KOPT-K1 (cell line): ENCODE results near the gene PTK6.

Experiments
- H3K27ac ChIP-seq: fragments of 200-600 bp; sonication (generic); 2 replicates; pipeline ENCODE4 v1.5.1; 2016; ENCODE audit warnings: antibody characterized with exemption, mild to moderate bottlenecking, low read depth, low read length; ENCODE audit not compliant: poor library complexity, severe bottlenecking
- H3K36me3 ChIP-seq: fragments of 200-600 bp; sonication (generic); 2 replicates; pipeline ENCODE4 v1.5.1; 2017; ENCODE audit warnings: antibody characterized with exemption, mild to moderate bottlenecking, low read length, moderate library complexity; ENCODE audit not compliant: insufficient read depth
- H3K9me3 ChIP-seq: fragments of 200-600 bp; sonication (generic); 2 replicates; pipeline ENCODE4 v1.5.1; 2017; ENCODE audit warnings: antibody characterized with exemption, low read length, mild to moderate bottlenecking; ENCODE audit not compliant: insufficient read depth, poor library complexity, severe bottlenecking

PTK6 gene

DNA sequence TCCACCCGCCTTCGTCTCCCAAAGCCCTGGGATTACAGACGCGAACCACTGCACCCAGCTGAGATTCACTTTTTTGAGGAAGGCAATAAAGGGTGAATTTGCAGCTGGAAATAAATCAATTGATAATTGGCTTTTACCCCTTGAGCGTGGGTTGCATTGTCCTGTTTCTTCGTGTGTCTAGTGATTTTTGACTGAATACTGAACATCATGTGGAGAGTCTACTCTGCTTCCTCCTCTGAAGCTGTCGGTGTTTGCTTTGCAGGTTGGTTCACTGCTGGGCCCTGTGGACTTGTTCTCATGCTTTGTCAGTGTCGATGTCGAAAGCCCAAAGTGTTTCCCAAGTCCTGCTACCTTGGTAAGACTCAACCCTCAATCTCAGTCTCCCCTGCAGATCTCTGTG, 32.5 kb downstream of the PTK6 start:
- Histone ChIP-seq H3K36me3 (no peaks in the 10 kb centered on the region), H3K9me3 (peaks cover 17% of the 10 kb centered on the region), H3K27ac (no peak overlapping the region)

DNA sequence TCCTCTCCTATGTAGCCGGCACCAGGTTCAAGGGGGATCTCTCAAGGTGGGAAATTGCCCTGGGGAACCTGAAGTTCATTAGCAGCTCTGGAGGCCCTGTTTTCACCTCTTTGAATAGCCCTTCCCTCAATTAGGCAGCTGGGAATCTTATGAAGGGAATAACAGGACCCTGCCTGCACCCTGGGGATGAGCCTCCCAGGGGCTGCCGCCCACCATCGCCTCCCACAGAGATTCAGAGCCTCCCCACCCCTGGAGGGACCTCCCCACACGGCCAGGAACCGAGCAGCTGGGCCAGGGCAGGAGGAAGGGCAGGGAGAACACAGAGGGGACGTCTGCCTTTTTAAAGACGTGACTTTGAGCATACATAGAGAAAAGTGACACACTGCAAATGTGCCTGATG, 33.7 kb downstream of the PTK6 start:
- Histone ChIP-seq H3K36me3 (no peaks in the 10 kb centered on the region), H3K9me3 (peaks cover 17% of the 10 kb centered on the region), H3K27ac (no peak overlapping the region)

DNA sequence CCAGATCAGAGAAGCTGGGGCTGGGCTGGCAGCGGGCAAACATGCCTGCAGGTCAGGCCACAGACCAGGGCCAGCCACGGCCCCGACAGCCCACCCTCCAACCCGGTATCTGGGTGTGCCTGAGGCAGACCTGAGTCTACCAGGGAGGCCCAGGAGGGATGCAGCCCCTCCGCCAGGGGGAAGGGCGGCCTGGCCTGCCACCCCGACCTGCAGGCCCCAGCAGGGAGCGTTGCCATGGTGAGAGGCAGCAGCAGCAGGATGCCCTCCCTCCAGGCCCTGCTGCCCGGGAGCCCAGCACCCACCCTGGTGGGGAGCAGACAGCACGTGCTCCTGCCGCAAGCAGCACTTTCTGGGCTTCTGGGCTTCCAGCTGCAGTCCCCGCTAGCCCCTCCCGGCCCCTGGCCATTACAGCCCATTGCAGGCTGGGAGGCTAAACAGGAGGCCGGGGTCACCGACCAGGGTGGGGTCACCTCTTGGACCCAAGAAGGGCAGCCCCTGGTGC, 34.5 kb downstream of the PTK6 start:
- Histone ChIP-seq H3K9me3 (peaks cover 17% of the 10 kb centered on the region), H3K36me3 (no peaks in the 10 kb centered on the region), H3K27ac (no peak overlapping the region)

DNA sequence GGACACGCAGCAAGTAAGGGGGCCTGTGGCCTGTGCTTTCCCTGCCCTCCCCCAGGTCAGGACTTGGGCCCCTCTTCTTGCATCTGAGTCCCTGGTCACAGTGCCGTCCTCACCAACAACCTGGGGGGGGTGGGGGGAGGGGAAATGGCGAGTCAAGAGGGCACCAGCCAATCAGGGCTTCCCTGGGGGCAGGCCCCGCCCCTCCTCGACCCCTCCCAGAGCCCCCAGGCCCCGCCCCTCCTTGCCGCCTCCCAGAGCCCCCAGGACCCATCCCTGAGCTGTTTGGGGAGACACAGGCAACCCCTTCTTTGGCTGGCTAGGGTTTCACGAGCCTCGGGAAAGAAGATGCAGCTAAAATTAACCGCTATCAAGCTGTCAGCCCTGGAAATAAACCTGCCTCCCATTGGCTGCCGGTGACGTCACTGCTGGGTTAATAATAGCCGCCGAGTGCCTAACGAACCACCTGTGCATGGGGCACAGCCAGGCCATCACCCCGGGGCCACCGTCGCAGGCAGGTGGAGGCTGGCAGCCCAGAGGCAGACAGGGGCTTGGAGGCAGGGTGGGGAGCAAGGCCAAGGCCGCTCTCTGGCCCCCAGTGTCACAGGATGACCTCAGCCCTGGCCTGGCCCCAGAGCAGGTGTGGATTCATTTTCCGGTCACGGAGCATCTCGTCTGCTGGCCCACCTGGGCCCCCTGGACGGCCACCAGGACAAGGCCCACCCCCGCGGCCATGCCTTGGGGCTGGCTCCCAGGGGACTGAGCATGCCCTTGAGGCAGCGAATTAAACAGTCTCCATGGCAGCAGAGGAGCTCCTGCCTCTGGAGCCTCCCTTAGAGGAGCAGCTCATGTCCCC, 35.1 kb downstream of the PTK6 start:
- no peaks in the 10 kb centered on the region for H3K36me3 ChIP-seq
- H3K9me3 ChIP-seq: peaks cover 17% of the 10 kb centered on the region
- H3K27ac ChIP-seq: no peak overlapping the region

DNA sequence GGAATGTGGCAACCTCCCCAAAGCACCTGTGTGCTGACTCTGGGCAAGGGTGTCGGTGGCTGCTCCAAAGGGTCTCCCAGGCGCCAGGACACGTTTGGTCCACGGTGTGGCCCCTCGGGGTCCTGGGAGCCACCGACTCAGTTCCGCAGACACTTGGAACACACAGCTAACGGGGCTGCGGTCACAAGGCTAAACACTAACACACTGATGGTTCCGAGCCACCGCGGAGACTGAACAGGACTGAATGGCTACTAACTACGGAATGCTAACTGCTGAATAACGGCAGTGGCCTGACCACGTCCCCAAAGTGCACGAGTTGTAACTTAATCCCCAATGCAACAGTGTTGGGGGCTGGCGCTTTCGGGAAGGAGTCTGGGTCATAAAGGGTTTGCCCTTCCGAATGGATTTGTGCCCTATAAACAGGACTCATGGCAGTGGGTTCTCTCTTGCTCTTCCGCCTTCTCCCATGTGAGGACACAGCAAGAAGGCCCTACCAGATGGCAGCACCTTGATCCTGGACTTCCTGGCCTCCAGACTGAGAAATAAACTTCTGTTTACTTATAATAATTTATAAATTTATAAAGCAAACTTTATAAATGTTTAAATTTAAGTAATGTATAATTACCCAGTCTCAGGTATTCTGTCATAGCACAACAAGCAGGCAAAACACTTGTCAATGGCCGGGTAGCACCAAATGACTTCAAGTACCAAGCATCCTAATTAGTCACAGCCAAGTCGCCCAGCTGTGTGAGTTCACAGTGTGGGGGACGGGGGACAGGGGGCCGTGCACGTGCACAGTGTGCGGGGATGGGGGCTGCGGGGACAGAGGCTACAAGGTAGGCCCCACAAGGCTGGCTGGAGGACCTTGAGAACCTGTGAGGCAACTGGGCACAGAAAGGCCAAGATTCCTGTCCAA, 36.0 kb downstream of the PTK6 start:
- no peak overlapping the region for H3K27ac ChIP-seq
- H3K9me3 ChIP-seq: peaks cover 17% of the 10 kb centered on the region
- no peaks in the 10 kb centered on the region for H3K36me3 ChIP-seq

DNA sequence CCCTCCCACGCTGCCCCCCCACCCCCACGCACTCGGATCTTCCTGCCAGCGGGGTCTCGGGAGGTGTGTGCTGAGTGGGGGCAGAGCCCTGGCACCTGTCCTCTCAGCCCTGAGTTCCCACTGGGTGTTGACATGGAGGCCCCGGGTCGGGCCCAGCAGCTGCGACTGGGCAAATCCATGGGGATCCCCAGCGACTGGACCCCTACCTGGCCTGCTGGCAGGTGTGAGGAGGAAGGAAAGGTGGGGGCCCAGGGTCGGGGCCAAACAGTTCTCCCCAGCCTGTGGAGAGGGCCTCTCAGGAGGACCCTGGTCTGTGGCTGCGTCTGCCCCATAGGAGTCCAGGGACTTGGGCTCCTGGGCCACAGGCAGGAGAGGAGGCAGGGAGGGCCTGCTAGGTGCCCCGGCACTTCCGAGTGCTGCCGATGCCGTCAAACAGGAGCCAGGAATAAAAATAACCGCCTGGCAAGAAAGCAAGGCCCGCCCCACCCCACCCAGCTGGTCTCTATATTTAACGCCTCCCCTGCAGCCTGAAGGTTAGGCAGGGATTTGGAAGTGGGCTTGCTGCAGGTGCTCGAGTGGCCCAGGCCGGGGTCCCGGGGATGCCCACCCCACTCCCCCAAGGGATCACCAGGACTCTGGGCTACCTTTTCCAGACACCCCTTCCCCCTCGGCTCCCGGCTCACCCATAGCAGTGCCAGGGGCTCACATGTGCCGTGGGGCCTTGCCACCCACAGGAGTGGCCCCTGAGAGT, 36.9 kb downstream of the PTK6 start:
- no peaks in the 10 kb centered on the region for H3K36me3 ChIP-seq
- peaks cover 15% of the 10 kb centered on the region for H3K9me3 ChIP-seq
- H3K27ac ChIP-seq: no peak overlapping the region

DNA sequence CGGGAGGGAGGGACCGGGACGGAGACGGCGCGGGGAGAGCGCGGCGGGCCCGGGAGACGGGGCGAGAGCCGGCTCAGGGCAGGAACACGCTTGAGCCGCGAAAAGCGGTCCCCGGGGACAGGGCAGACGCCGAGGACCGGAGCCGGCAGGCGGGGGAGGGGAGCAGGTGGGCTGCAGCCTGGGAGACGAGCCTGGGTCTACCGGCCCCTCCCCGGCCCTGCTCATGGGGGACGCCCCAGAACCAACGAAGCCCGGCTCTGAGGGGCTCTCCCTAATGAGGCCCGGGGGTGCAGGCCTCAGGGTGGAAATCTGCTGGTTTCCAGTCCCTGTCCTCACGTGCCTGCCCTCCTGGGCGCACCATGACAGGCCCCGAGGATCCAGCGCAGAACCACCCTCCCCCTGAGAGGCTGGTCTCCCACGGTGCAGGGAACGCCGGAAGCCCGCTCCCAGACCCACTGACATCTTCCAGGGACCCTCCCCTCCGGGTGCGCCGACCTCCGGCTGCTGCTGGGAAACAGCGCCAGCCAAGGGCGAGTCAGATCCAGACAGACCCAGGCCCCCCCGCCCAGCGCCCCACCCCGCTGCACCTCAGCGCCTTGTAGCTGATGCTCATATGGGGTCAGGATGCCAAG, 37.7 kb downstream of the PTK6 start:
- Histone ChIP-seq H3K9me3 (peaks cover 6% of the 10 kb centered on the region), H3K36me3 (no peaks in the 10 kb centered on the region), H3K27ac (no peak overlapping the region)

DNA sequence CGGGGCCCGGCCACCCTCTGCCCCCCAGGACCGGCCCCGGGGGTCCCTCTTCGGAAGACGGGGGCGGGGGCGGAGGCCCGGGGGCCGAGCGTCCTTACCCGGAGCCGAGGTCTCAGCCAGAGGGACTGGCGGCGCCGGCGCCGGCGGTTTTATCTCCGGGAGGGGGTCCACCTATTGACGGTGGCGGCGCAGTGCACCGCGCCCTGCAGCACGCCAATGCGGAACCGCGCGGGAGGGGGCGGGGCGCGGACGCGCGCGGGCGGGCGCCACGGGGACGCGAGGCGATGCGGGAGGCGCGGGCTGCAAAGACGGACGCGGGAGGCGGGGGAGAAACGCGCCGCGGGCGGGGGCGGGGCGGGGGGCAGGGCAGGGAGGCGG, 38.2 kb downstream of the PTK6 start, which contains the start of gene EEF1A2:
TSS of gene EEF1A2 (minus strand) at position 124 of the 378 bp plus-strand sequence. CDS start 1,320 bp downstream, outside the sequence.
- H3K9me3 ChIP-seq: peaks cover under 1% of the 10 kb centered on the region
- no peaks in the 10 kb centered on the region for H3K36me3 ChIP-seq
- H3K27ac ChIP-seq: no peak within 1 kb of the TSS

DNA sequence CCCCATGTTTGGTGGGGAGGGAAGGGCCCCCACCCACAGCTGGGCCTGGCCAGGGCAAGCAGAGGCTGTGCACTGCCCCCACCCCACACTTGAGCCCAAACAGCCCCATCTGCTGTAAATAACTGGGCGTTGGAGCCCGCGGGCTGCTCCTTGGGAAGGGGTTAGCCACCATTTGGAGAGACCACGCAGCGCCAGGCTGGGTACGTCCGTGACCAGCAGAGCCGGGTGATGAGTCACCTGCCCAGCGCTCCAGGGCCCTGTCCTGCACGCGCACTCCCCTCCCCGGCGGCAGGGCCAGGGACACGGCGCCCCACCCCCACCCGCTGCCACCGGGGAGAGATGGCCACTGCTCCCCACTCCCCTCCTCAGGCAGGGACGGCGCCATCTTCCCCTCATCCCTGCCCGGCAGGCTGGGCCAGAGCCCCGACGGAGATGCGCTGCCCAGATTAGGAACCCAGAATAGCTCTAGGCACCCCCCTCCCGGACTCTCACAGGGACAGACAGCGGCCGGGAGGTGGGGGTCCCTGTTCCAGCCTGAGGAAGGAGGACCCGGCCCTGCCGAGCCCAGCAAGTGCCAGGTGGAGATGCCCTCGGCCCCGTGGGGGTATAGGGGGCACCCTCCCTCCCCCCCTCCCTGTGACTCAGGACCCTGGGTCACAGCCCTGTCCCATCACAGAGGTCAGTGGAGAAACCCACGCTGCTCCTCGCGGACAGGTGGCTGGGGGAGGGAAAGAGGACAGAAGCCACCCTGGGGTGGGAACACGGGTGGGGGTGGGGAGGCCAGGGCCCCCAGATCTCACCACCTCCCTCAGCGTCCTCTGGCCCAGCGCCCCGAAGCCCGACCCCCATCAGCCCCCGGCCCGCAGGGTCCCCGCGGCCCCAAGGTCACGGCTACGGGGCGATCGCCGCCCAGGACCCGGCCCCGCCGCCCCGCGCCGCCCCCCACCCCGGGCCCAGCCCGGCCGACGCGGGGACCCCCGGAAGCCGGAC, 38.9 kb downstream of the PTK6 start:
- Histone ChIP-seq H3K27ac (no peak overlapping the region), H3K36me3 (no peaks in the 10 kb centered on the region), H3K9me3 (no peaks in the 10 kb centered on the region)

DNA sequence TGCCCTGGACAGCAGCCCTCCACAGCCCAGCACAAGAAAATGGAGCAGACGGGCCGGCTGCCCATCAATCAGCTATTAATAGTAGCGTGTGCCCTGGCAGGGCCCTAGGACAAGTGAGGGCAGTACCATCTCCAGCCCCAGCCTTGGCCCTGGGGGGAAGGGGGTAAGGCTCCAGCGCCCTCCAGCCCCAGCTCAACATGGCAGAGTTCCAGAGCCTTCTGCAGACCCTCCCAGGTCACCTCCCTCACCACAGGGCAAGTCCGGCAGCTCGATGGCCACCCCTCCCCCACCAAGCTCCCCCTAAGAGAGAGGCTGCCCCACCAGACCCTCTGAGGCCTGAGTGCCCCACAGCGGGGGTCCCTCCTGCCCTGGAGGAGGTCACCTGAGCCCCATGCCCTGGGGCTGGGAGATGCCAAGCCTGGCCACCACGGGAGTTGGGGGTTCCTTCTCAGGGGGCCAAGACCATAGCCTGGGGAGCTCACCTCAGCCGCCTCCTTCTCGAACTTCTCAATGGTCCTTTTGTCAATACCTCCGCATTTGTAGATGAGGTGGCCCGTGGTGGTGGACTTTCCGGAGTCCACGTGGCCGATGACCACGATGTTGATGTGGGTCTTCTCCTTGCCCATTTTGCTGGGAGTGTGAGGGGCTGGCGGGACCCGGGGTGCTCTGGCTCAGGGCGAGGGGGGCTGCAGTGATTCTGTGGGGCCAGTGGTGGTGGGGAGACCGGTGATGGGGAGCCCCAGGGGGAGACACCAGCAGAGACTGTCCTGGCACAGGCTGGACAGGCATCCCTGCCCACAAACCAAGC, 39.8 kb downstream of the PTK6 start:
- Histone ChIP-seq H3K27ac (no peak overlapping the region), H3K36me3 (no peaks in the 10 kb centered on the region), H3K9me3 (no peaks in the 10 kb centered on the region)

DNA sequence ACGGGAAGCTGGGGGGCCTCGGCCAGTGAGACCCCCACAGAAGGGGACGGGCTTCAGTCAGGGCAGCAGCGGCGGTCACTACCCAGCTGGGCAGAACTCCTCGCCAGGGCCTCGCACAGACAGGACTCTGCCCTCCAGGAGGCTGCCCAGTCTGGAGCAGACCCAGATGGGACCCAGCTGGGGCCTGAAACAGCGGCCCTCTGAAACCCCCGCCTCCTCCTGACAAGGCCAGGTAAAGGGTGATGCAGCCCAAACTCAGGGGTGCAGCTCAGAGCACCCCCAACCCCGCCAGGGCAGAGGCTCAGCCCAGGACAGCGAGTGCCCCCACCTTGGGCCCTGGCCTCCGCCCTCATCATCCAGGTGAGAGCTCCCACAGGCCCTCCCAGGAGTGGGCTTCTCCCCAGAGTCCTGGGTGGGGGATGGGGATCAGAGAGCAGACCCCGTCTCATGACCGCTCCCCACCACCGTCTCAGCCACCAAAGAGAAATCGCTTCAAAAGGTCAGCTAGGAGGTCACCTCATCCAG, 40.5 kb downstream of the PTK6 start:
- no peak overlapping the region for H3K27ac ChIP-seq
- H3K36me3 ChIP-seq: no peaks in the 10 kb centered on the region
- H3K9me3 ChIP-seq: no peaks in the 10 kb centered on the region

DNA sequence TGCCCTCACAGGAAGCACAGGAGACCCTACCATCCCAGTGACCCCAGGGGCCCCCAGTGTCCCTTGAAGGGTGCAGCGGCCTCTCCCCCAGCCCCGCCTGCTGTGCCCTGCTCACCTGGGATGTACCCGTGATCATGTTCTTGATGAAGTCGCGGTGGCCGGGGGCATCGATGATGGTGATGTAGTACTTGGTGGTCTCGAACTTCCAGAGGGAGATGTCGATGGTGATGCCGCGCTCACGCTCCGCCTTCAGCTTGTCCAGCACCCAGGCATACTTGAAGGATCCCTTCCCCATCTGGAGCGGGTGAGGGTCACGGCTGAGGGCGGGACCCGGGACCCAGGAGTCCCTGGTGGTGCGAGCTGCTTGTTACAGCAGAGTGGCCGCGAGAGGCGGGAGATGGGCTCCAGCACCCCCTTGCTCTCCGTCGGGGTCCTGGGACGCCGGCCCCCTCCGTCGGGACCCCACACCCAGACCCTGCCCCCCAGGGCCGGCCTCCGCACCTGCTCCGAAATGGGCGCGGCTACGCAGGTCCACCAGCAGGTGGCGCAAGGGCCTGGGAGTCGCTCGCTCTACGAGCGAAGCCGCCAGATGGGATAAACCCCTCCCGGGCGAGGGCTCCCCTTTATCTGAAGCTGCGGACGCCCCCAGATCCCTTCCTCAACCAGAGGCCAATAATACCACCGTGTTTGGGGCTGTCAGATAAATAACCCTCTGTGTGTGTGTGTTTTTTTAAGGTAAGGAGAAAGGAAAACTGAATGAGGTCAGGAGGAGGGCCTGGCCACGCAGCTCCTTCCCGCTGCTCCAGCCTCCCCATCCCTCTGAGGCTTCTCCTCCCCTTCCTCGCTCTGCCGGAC, 41.2 kb downstream of the PTK6 start:
- no peak overlapping the region for H3K27ac ChIP-seq
- H3K9me3 ChIP-seq: no peaks in the 10 kb centered on the region
- H3K36me3 ChIP-seq: no peaks in the 10 kb centered on the region
